HCT116 (cell line): ENCODE results near the gene ERN1.

Experiments used
- JUND ChIP-seq: IDR thresholded peaks from 2 replicates; pipeline ENCODE4 v1.6.1; 2012
- POLR2A ChIP-seq: IDR thresholded peaks from 2 replicates; pipeline ENCODE4 v1.7.0; 2011; ENCODE audit warnings: borderline replicate concordance; ENCODE audit not compliant: insufficient read depth, insufficient read length; ENCODE audit errors: extremely low read depth
- POLR2AphosphoS5 ChIP-seq: IDR thresholded peaks from 2 replicates; pipeline ENCODE4 v1.6.1; 2011; ENCODE audit warnings: mild to moderate bottlenecking, low read depth, low read length, moderate library complexity
- RAD21 ChIP-seq: IDR thresholded peaks from 2 replicates; pipeline ENCODE4 v1.6.1; 2012; ENCODE audit warnings: low read depth, mild to moderate bottlenecking
- TCF7L2 ChIP-seq: IDR thresholded peaks from 2 replicates; pipeline ENCODE4 v1.7.0; 2011; ENCODE audit warnings: borderline replicate concordance, inconsistent platforms; ENCODE audit not compliant: insufficient read depth, insufficient read length; ENCODE audit errors: extremely low read depth
- YY1 ChIP-seq: IDR thresholded peaks from 2 replicates; pipeline ENCODE4 v1.6.1; 2011; ENCODE audit warnings: low read length, low read depth, moderate library complexity, mild to moderate bottlenecking; ENCODE audit not compliant: insufficient replicate concordance; ENCODE audit errors: extremely low read depth
- ZFX ChIP-seq: fragments of 450-650 bp; IDR thresholded peaks from 2 replicates; pipeline ENCODE4 v1.6.1; 2017
- ZNF274 ChIP-seq: fragments of 200-500 bp; sonication (Bioruptor generic); IDR thresholded peaks from 2 replicates; pipeline ENCODE4 v1.6.1; 2014; ENCODE audit warnings: mild to moderate bottlenecking, low read depth, low read length, inconsistent platforms
- TF ChIP-seq, protein P1 (sequence below), 3 experiments: fragments of 200-600 bp in 1 of 3; sonication (generic) in 1 of 3; IDR thresholded peaks in 2 of 3; conservative IDR thresholded peaks in 1 of 3; 2 replicates each; pipeline ENCODE4 v1.5.1; 2012 to 2017; ENCODE audit warnings: low read depth in 2 of 3, low read length in 2 of 3, antibody characterized with exemption in 1 of 3, borderline replicate concordance in 1 of 3, control low read depth in 1 of 3, mild to moderate bottlenecking in 1 of 3, mixed read lengths in 1 of 3, mixed run types in 1 of 3, moderate library complexity in 1 of 3; ENCODE audit not compliant: insufficient read depth in 1 of 3
- TF ChIP-seq, protein P2 (sequence below): IDR thresholded peaks from 2 replicates; pipeline ENCODE4 v1.6.1; 2012
- TF ChIP-seq, protein P3 (sequence below): IDR thresholded peaks from 2 replicates; pipeline ENCODE4 v1.6.1; 2012

DNA sequence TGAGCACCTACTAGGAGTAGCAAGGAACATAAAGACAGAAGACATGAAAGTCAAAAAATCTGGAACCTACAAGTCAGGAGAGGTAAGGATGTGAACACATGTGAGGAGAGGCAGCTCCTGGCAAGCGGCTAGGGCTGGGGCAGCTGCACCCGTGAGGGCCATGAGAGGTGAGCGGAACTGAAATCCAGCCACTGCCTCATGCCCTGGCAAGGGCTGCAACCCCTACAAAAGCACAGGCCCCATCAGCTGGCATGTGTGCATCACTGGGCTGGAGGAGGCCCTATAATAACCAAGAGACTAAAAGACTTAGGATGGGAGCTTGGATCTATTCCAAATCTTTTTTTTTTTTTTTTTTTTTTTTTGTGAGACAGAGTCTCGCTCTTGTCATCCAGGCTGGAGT, 40.3 kb upstream of the ERN1 start:
- TF ChIP-seq, protein P1, sequence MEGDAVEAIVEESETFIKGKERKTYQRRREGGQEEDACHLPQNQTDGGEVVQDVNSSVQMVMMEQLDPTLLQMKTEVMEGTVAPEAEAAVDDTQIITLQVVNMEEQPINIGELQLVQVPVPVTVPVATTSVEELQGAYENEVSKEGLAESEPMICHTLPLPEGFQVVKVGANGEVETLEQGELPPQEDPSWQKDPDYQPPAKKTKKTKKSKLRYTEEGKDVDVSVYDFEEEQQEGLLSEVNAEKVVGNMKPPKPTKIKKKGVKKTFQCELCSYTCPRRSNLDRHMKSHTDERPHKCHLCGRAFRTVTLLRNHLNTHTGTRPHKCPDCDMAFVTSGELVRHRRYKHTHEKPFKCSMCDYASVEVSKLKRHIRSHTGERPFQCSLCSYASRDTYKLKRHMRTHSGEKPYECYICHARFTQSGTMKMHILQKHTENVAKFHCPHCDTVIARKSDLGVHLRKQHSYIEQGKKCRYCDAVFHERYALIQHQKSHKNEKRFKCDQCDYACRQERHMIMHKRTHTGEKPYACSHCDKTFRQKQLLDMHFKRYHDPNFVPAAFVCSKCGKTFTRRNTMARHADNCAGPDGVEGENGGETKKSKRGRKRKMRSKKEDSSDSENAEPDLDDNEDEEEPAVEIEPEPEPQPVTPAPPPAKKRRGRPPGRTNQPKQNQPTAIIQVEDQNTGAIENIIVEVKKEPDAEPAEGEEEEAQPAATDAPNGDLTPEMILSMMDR (IDR thresholded peaks at IDR 0.05 in 2 of 3, conservative IDR thresholded peaks at IDR 0.05 in 1 of 3; ENCODE audit: borderline replicate concordance in 1 of 3, insufficient read depth in 1 of 3, low read depth in 2 of 3, low read length in 2 of 3), result no peak
- TF ChIP-seq TCF7L2 (no peak), POLR2A (no peak), JUND (no peak), ZFX (no peak), RAD21 (no peak), ZNF274 (no peak), YY1 (no peak), POLR2AphosphoS5 (no peak)
- TF ChIP-seq, protein P2, sequence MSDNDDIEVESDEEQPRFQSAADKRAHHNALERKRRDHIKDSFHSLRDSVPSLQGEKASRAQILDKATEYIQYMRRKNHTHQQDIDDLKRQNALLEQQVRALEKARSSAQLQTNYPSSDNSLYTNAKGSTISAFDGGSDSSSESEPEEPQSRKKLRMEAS, result no peak
- TF ChIP-seq, protein P3, sequence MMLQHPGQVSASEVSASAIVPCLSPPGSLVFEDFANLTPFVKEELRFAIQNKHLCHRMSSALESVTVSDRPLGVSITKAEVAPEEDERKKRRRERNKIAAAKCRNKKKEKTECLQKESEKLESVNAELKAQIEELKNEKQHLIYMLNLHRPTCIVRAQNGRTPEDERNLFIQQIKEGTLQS, result no peak
